PC-9 (cell line): Measurements from ENCODE around the gene CLTCL1. TPM values are rescaled to one million over a fixed set of nuclear protein-coding genes. Genes with fewer than 3 reads are reported as not detected.

ENCODE experiments used
- BruUV-seq: library from RNA; stranded (reverse); fragments of 400-500 nt; replicated peaks from 2 replicates; lab custom pipeline; 2021; lab: Mats Ljungman, UMichigan
- CTCF ChIA-PET: fragments of 300-600 bp; sonication (Branson Sonifier 250); formaldehyde crosslinking; loops from one replicate; lab custom pipeline; 2022; ENCODE audit warnings: antibody characterized with exemption; lab: Charles Lee
- POLR2A ChIA-PET: fragments of 300-600 bp; sonication (Branson Sonifier 250); formaldehyde crosslinking; loops from one replicate; lab custom pipeline; 2022; ENCODE audit warnings: antibody characterized with exemption; ENCODE audit not compliant: unreplicated experiment; lab: Charles Lee
- DNase-seq, 2 experiments: peaks; one replicate each; pipeline versions ENCODE4 v3.0.0 to v3.0.0-alpha.2; 2015 to 2022; ENCODE audit warnings: mixed read lengths in 1 of 2
- H2AFZ ChIP-seq: fragments of 200-600 bp; sonication (generic); 2 replicates; pipeline ENCODE4 v1.8.1; 2017; ENCODE audit warnings: antibody characterized with exemption
- H3F3A ChIP-seq: fragments of 200-600 bp; sonication (generic); 2 replicates; pipeline ENCODE4 v1.8.1; 2017; ENCODE audit warnings: antibody characterized with exemption, mild to moderate bottlenecking, low read depth; ENCODE audit not compliant: insufficient read depth
- H3K27ac ChIP-seq: fragments of 200-600 bp; sonication (generic); 2 replicates; pipeline ENCODE4 v1.6.1; 2016; ENCODE audit warnings: mixed run types
- H3K27me3 ChIP-seq: fragments of 200-600 bp; sonication (generic); 2 replicates; pipeline ENCODE4 v1.6.1; 2016; ENCODE audit warnings: low read depth, mixed run types; ENCODE audit not compliant: insufficient read depth
- H3K36me3 ChIP-seq: fragments of 200-600 bp; sonication (generic); 2 replicates; pipeline ENCODE4 v1.6.1; 2016; ENCODE audit warnings: low read depth, mixed run types
- H3K4me1 ChIP-seq: fragments of 200-600 bp; sonication (generic); replicated peaks from 2 replicates; pipeline ENCODE4 v1.6.1; 2016; ENCODE audit warnings: mixed run types; ENCODE audit not compliant: insufficient read depth
- H3K4me2 ChIP-seq: fragments of 200-600 bp; sonication (generic); 2 replicates; pipeline ENCODE4 v1.6.1; 2017; ENCODE audit warnings: mixed run types
- H3K4me3 ChIP-seq: fragments of 200-600 bp; sonication (generic); 2 replicates; pipeline ENCODE4 v1.6.1; 2016; ENCODE audit warnings: mixed run types
- H3K79me2 ChIP-seq: fragments of 200-600 bp; sonication (generic); 2 replicates; pipeline ENCODE4 v1.6.1; 2017; ENCODE audit warnings: low read depth, mixed run types
- H3K9me2 ChIP-seq: fragments of 200-600 bp; sonication (generic); 2 replicates; pipeline ENCODE4 v1.8.1; 2017; ENCODE audit warnings: mild to moderate bottlenecking; ENCODE audit not compliant: insufficient read depth
- H3K9me3 ChIP-seq: fragments of 200-600 bp; sonication (generic); 2 replicates; pipeline ENCODE4 v1.8.1; 2016; ENCODE audit warnings: low read depth; ENCODE audit not compliant: insufficient read depth
- H4K20me1 ChIP-seq: fragments of 200-600 bp; sonication (generic); 2 replicates; pipeline ENCODE4 v1.8.1; 2017; ENCODE audit not compliant: insufficient read depth
- EZH2 ChIP-seq: fragments of 200-600 bp; sonication (generic); IDR thresholded peaks from 2 replicates; pipeline ENCODE4 v1.8.0; 2017; ENCODE audit warnings: antibody characterized with exemption, low read depth
- intact Hi-C: fragments of 100-400 bp; cut with micrococcal nuclease; formaldehyde crosslinking; loops from one replicate; pipeline ENCODE4 v1.10.0; 2022; ENCODE audit not compliant: unreplicated experiment
- total RNA-seq: library from RNA; stranded (reverse); gene quantifications from 2 replicates; pipeline ENCODE4 v1.2.3, GENCODE V29; 2021
- TF ChIP-seq, protein P1 (sequence below): fragments of 200-600 bp; sonication (generic); conservative IDR thresholded peaks from 2 replicates; pipeline ENCODE4 v1.6.1; 2017; ENCODE audit warnings: mixed run types, antibody characterized with exemption, mild to moderate bottlenecking, moderate library complexity

Gene CLTCL1
- total RNA-seq, 1 experiment from 2014 or later: 7.2 TPM

DNA sequence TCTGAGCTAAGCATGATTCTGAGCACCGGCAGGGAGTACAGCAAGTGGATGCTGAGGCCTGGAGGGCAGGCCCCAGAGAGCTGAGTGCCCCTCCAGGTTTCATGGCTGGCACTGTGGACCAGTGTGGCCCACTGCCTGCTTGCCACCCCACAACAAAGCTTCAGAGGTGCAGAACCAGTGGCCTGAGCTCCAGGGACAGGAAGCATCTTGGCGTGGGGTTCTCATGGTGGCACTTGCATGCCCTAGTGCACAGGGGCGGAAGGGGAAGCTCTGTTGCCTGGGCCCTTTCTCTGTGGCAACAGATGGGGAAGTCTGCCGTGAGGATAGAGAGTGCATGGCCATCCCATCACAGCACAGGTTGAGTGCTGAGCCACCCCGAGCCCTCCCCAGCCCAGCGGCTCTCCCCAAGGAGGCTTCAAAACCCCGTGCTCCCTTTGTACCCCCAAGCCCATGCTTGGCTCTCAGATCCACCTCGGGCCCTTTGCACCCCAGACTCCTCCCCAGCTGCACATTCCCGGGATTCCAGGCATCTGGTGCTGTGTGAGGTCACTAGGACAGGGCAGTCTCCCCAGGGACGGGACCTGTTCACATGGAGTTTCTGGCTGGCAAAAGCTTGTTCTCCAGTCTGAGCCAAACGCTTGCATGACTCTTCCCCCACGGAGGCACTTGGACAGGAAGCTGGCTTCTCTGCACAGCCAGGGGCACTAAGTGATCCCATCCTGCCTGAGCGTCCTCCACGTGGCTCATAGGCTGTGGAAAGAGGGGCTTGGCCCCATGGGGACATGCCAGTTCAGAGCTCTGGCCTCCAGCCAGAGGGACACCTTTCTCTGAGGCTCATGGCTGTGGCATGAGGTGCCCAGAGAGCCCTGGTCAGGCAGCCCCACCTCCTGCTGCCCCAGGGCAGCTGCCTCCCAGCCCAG is 117.2 kb downstream of the CLTCL1 start:
- peak; percentile 51 to 69 for DNase-seq
- 0 out of 2 replicates have a peak, but pooled peaks cover 7% of the 10 kb centered on the region for H3K36me3 ChIP-seq
- H3K79me2 ChIP-seq: peaks cover 68% of the 10 kb centered on the region
- no peaks in the 10 kb centered on the region for H3K9me2 ChIP-seq
- intact Hi-C loops: loop anchor here (5.0 kb wide), 1 partner anchor 223 kb away; no protein-coding TSS in a partner anchor
- H4K20me1 ChIP-seq: peaks cover 41% of the 10 kb centered on the region
- H3K27ac ChIP-seq: no peak overlapping the region
- H3K27me3 ChIP-seq: no peaks in the 10 kb centered on the region
- ChIA-PET POLR2A (interaction anchor here (0.8 kb wide), 2 partner anchors 11 to 30 kb away, joined by 4 to 5 read pairs; partner anchors contain the start of gene ESS2), CTCF (interaction anchor here (1.2 kb wide), 1 partner anchor 30 kb away, joined by 3 read pairs; the partner anchor contains the start of gene ESS2)
- peaks cover 38% of the 10 kb centered on the region; the same call in 1 of the 2 replicates for H3F3A ChIP-seq
- BruUV-seq: no TSS peak
- no peak overlapping the region for H2AFZ ChIP-seq
- H3K4me1 ChIP-seq: peaks cover 32% of the 10 kb centered on the region
- TF ChIP-seq, protein P1, sequence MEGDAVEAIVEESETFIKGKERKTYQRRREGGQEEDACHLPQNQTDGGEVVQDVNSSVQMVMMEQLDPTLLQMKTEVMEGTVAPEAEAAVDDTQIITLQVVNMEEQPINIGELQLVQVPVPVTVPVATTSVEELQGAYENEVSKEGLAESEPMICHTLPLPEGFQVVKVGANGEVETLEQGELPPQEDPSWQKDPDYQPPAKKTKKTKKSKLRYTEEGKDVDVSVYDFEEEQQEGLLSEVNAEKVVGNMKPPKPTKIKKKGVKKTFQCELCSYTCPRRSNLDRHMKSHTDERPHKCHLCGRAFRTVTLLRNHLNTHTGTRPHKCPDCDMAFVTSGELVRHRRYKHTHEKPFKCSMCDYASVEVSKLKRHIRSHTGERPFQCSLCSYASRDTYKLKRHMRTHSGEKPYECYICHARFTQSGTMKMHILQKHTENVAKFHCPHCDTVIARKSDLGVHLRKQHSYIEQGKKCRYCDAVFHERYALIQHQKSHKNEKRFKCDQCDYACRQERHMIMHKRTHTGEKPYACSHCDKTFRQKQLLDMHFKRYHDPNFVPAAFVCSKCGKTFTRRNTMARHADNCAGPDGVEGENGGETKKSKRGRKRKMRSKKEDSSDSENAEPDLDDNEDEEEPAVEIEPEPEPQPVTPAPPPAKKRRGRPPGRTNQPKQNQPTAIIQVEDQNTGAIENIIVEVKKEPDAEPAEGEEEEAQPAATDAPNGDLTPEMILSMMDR: no peak
- no peak for TF ChIP-seq EZH2
- H3K4me3 ChIP-seq: no peak overlapping the region
- H3K9me3 ChIP-seq: no peaks in the 10 kb centered on the region
- peak overlapping the region; percentile 97 for H3K4me2 ChIP-seq

GRCh38 chr22:19173047-19174035 is 118.2 kb downstream of the CLTCL1 start:
- BruUV-seq: no TSS peak
- peaks cover 41% of the 10 kb centered on the region for H4K20me1 ChIP-seq
- ChIA-PET CTCF (no interaction called here), POLR2A (interaction anchor here (0.6 to 0.7 kb wide), 3 partner anchors 37 to 1544 kb away, joined by 3 to 9 read pairs (median 3); no protein-coding TSS in a partner anchor)
- H3K27me3 ChIP-seq: no peaks in the 10 kb centered on the region; the same call in 1 of the 2 replicates
- H3K9me3 ChIP-seq: no peaks in the 10 kb centered on the region
- H3K36me3 ChIP-seq: 0 out of 2 replicates have a peak, but pooled peaks cover 7% of the 10 kb centered on the region
- peak overlapping the region; percentile 95 for H3K4me3 ChIP-seq
- H3K4me1 ChIP-seq: peaks cover 32% of the 10 kb centered on the region
- no peak overlapping the region for H3K27ac ChIP-seq
- H3K79me2 ChIP-seq: peaks cover 68% of the 10 kb centered on the region
- H3K9me2 ChIP-seq: no peaks in the 10 kb centered on the region
- no peak overlapping the region for H2AFZ ChIP-seq
- H3K4me2 ChIP-seq: peak overlapping the region; percentile 97
- peaks cover 33% of the 10 kb centered on the region; the same call in 1 of the 2 replicates for H3F3A ChIP-seq
- intact Hi-C loops: no loop called here
- TF ChIP-seq EZH2: no peak
- TF ChIP-seq, protein P1: no peak
- DNase-seq: peak in 1 of 2 experiments; percentile 50
